Muscle layer of duodenum (tissue), 2 donors: ENCODE measurements around the gene GRK6.
"Not testable (repeated sequence)": the region's sequence is repeated elsewhere in the genome, so short reads cannot be mapped to it uniquely, and the experiment has no call there.

Source experiments
- H3K27ac ChIP-seq: one replicate; pipeline ENCODE4 v1.7.0; 2013; ENCODE audit warnings: mild to moderate bottlenecking, low read length
- H3K27me3 ChIP-seq: one replicate; pipeline ENCODE4 v1.7.0; 2013; ENCODE audit warnings: low read depth, mild to moderate bottlenecking, control low read depth, low read length
- H3K36me3 ChIP-seq, 2 donors: one replicate each; pipeline ENCODE4 v1.7.0; 2013; ENCODE audit warnings: low read length in 2 of 2, control low read depth in 1 of 2, mild to moderate bottlenecking in 1 of 2; ENCODE audit not compliant: insufficient read depth in 2 of 2, control insufficient read depth in 1 of 2
- H3K4me1 ChIP-seq, 2 donors: one replicate each; pipeline ENCODE4 v1.7.0; 2013; ENCODE audit warnings: low read length in 2 of 2, mild to moderate bottlenecking in 2 of 2, control low read depth in 1 of 2, moderate library complexity in 1 of 2; ENCODE audit not compliant: insufficient read depth in 2 of 2, control insufficient read depth in 1 of 2
- H3K4me3 ChIP-seq, 2 donors: one replicate each; pipeline ENCODE4 v1.7.0; 2013; ENCODE audit warnings: low read length in 2 of 2, low read depth in 1 of 2, mild to moderate bottlenecking in 1 of 2
- H3K9me3 ChIP-seq, 2 donors: one replicate each; pipeline ENCODE4 v1.7.0; 2013; ENCODE audit warnings: low read length in 2 of 2, control low read depth in 1 of 2, mild to moderate bottlenecking in 1 of 2; ENCODE audit not compliant: control insufficient read depth in 1 of 2
- donor health status: healthy.

The GRK6 gene

DNA sequence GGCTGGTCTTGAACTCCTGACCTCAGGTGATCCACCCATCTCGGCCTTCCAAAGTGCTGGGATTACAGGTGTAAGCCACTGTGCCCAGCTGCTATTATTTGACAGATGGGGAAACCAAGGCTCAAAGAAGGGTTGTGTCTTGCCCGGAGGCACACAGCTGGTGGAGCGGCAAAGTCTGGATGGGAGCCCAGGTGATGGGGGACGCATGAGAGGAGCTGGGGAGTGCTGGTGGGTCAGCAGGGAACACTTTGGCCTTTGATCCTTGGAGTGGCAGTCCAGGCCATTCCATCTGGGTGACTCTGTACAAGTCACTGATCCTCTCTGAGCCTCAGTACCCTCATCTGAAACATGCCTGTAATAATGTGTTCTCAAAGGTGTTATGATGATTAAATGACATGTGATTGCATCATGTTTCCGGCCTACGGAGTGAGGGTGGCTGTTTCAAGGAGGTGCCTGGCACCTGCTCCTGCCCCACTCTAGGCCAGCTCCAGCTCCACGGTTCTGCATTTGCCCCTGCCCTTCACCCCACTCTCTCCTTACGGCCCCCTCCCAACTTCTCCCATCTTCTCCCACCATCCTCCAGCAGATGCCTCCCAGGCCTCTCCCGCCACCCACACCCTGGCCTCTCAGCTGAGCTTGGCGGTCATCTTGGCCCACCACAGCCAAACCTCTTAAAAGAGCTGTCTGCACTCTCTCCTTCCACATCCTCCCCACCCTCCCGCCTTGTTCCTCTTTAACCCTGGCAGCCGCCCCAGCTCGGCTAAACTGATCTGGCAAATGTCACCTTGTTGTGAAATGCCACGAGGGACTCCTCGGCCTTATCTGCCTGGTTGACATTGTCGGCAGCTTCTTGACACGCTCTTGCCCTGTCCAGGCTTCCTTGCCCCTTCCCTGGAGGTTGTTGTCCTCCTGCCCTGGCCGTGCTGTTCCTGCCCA is 52.5 kb downstream of the GRK6 start:
- peaks cover 5 to 15% of the 10 kb centered on the region in 2 donors for H3K36me3 ChIP-seq
- H3K4me3 ChIP-seq, result peak overlapping the region in 1 of 2 donors; percentile 1
- H3K27ac ChIP-seq, result peak overlapping the region; percentile 79
- no peaks in the 10 kb centered on the region for H3K27me3 ChIP-seq
- H3K4me1 ChIP-seq, result peaks cover 5 to 75% of the 10 kb centered on the region in 2 donors
- H3K9me3 ChIP-seq, result no peaks in the 10 kb centered on the region

- Histone ChIP-seq H3K4me1 (peaks cover 10 to 76% of the 10 kb centered on the region in 2 donors), H3K4me3 (no peak overlapping the region), H3K27ac (peak overlapping the region; percentile 79), H3K9me3 (no peaks in the 10 kb centered on the region), H3K27me3 (no peaks in the 10 kb centered on the region), H3K36me3 (peaks cover 10 to 16% of the 10 kb centered on the region in 2 donors)
Observed at GRCh38 chr5:177479774-177480173, 53.3 kb downstream of the GRK6 start.

DNA sequence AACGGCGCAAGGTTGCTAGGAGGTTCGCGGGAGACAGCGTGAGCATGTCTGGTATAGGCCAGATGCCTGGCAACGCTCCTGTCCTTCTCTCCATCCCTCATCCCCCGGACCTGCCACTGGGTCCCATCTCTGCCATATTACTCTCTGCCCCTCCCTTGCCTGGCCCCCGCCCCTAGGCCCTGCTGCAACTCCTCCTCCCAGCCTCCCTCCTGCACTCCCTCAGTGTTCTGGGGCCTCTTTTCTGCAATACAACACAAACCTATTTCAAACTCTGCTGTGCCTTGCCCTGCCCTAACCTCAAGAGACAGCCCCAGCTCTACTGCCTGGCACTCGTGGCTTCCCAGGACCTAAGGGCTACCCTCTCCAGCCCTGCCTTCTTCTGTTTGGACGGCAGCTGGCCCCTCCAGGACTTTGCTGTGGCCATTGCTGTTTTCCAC is 55.9 kb downstream of the GRK6 start:
- Histone ChIP-seq H3K9me3 (no peaks in the 10 kb centered on the region), H3K27me3 (no peaks in the 10 kb centered on the region), H3K4me3 (no peak overlapping the region), H3K4me1 (peaks cover 10 to 73% of the 10 kb centered on the region in 2 donors), H3K36me3 (peaks cover 19 to 35% of the 10 kb centered on the region in 2 donors), H3K27ac (no peak overlapping the region)

DNA sequence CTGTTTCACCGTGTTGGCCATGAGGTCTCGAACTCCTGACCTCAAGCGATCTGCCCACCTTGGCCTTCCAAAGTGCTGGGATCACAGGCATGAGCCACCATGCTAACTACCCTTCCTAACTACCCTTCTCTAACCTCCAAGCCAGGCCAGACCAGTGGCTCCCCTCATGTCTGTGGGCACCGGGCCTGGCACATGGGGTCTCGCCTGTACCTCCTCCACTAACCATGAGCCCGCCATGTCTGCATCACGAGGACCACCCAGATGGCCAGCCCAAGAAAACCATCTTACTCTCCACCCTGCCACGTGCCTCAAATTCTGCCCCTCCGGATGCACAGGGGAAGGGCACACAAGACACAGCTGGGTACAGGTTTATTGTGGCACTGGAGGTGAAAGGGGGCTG is 56.6 kb downstream of the GRK6 start:
- H3K27me3 ChIP-seq, result no peaks in the 10 kb centered on the region
- H3K9me3 ChIP-seq, result no peaks in the 10 kb centered on the region
- H3K36me3 ChIP-seq, result peaks cover 21 to 42% of the 10 kb centered on the region in 2 donors
- H3K4me1 ChIP-seq, result peaks cover 10 to 73% of the 10 kb centered on the region in 2 donors
- H3K27ac ChIP-seq, result no peak overlapping the region
- H3K4me3 ChIP-seq, result no peak overlapping the region

DNA sequence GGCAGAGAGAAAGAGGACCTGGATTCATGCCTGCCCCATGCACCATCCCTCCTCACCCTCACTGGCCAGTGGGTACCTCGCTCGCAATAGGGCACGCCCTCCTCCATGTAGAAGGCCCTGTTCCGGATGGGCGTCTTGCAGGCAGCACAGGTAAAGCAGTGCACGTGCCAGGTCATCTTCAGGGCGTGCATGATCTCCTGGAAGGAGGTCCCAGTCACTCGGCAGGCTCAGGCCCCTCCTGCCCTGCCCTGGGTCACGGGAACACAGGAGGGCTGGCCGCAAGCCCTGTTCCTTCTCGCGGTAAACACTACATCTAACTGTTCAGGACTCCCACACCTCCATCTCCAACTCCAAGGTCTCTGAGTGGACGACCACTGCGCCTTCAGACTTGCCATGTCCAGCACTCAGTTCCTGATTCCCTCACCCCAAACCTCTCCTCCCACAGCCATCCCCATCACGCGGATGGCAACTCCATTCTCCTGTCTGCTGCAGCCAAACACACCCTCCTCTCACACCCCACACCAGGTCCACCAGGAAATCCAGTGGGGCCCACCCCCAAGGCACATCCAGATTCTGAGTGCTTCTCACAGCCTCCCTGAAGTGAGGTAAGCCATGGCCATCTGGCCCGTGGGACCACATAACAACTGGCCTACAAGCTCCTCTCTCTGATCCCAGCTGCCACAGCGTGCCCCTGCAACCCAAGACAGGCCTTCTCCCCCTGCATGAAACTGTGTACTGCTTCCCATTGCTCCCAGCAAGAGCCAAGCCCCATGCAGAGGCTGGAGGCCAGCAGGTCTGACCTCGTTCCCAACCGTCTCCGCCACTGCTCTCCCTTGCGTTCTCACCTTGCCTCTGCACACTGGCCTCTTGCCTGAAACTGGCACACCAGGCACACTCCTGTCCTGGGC is 57.8 kb downstream of the GRK6 start:
- H3K27ac ChIP-seq, result no peak overlapping the region
- H3K36me3 ChIP-seq, result peaks cover 25 to 53% of the 10 kb centered on the region in 2 donors
- no peaks in the 10 kb centered on the region for H3K9me3 ChIP-seq
- no peak overlapping the region for H3K4me3 ChIP-seq
- H3K27me3 ChIP-seq, result no peaks in the 10 kb centered on the region
- H3K4me1 ChIP-seq, result peaks cover 10 to 73% of the 10 kb centered on the region in 2 donors

DNA sequence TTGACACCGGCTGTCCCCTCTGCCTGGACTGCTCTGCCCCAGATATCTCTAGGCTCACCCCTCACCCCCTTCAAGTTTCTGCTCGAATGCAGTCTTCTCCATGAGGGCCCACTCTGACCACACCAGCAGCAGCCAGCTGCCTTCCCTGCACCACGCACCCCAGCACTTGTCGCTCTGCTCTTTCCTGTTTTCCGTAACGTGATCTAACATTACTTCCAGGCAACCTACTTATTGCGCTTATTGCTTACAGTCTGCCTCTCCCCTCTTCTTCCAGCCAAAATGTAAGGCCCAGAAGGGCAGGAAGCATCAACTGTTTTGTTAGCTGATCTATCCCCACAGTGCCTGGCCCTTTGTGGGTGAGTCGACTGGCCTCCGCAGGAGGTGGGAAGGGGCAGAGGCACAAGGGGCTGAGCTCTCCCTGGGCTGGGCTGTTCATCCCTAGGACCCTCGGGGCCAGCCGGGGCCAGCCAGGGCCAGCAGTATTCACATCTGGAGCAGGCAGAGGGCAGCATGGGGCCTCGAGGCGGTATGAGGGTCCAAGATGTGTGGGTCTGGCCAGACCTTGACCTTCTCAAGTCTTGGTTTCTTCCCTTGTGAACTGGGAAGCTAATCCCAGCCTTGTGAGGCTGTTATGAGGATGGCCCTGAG is 58.5 kb downstream of the GRK6 start:
- Histone ChIP-seq H3K4me3 (no peak overlapping the region), H3K36me3 (peaks cover 26 to 60% of the 10 kb centered on the region in 2 donors), H3K9me3 (no peaks in the 10 kb centered on the region), H3K27me3 (no peaks in the 10 kb centered on the region), H3K27ac (no peak overlapping the region), H3K4me1 (peaks cover 5 to 73% of the 10 kb centered on the region in 2 donors)

DNA sequence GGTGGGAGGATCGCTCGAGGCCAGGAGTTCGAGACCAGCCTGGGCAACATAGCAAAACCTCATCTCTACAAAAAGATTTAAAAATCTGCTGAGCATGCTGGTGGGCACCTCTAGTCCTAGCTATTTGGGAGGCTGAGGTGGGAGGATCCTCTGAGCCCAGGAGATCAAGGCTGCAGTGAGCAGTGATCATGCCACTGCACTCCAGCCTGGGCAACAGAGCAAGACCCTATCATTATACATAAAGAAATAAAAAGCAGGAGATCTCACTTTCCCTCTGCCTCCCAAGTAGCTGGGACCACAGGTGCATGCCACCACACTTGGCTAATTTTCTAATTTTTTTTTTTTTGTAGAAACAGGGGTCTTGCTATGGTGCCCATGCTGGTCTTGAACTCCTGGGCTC is 59.3 kb downstream of the GRK6 start:
- not testable (repeated sequence) for H3K4me3 ChIP-seq, H3K27me3 ChIP-seq, H3K27ac ChIP-seq, H3K9me3 ChIP-seq
- H3K4me1 ChIP-seq, result peaks cover 5 to 76% of the 10 kb centered on the region in 2 donors
- peaks cover 29 to 68% of the 10 kb centered on the region in 2 donors for H3K36me3 ChIP-seq

GRCh38 chr5:177486256-177486655 is 59.8 kb downstream of the GRK6 start:
- peaks cover 29 to 73% of the 10 kb centered on the region in 2 donors for H3K36me3 ChIP-seq
- H3K4me3 ChIP-seq, result no peak overlapping the region
- H3K9me3 ChIP-seq, result no peaks in the 10 kb centered on the region
- no peak overlapping the region for H3K27ac ChIP-seq
- peaks cover 5 to 81% of the 10 kb centered on the region in 2 donors for H3K4me1 ChIP-seq
- H3K27me3 ChIP-seq, result no peaks in the 10 kb centered on the region

- no peaks in the 10 kb centered on the region for H3K9me3 ChIP-seq
- no peak overlapping the region for H3K27ac ChIP-seq
- H3K4me1 ChIP-seq, result peaks cover 5 to 81% of the 10 kb centered on the region in 2 donors
- H3K27me3 ChIP-seq, result no peaks in the 10 kb centered on the region
- H3K4me3 ChIP-seq, result no peak overlapping the region
- peaks cover 29 to 74% of the 10 kb centered on the region in 2 donors for H3K36me3 ChIP-seq
Observed at GRCh38 chr5:177487144-177487543, 60.7 kb downstream of the GRK6 start.

DNA sequence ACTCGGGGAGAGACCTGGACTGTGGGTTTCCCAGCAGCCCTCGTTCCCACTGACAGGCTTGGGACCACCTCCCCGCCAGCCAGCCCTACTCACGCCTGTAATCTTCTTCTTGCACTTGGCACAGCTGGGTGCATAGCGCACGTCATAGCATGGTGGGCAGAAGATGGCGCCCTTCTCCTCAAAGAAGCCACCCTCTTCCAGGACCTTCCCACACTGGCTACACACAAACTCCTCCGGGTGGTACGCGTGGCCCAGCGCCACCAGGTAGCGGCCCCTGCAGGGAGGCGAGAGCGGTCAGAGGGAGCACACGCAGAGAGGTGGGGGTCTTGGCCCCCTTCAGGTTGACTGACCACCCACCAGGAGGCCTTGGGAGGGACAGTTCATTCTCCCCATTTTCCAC is 61.5 kb downstream of the GRK6 start:
- Histone ChIP-seq H3K4me3 (no peak overlapping the region), H3K9me3 (no peaks in the 10 kb centered on the region), H3K27ac (no peak overlapping the region), H3K4me1 (peaks cover 11 to 81% of the 10 kb centered on the region in 2 donors), H3K36me3 (peaks cover 29 to 78% of the 10 kb centered on the region in 2 donors), H3K27me3 (no peaks in the 10 kb centered on the region)
